SK-N-SH (cell line): Measurements from ENCODE around the gene NEGR1. TPM values are rescaled to one million over a fixed set of nuclear protein-coding genes. Genes with fewer than 3 reads are reported as not detected.

Source experiments
- CTCF ChIA-PET: fragments of 300-600, 350-600 bp; formaldehyde crosslinking; extraction: SDS; loops from one replicate; lab custom pipeline; 2021; lab: Yijun Ruan, JAX
- POLR2A ChIA-PET: fragments of 350-600 bp; sonication (Branson Sonifier 250); formaldehyde crosslinking; extraction: SDS; loops from one replicate; lab custom pipeline; 2020; ENCODE audit warnings: antibody characterized with exemption, inconsistent platforms; lab: Yijun Ruan, JAX
- DNase-seq: peaks from one replicate; pipeline ENCODE4 v3.0.0; 2012
- H2AFZ ChIP-seq: fragments of 200-600 bp; sonication (generic); 2 replicates; pipeline ENCODE4 v1.8.1; 2016; ENCODE audit warnings: antibody characterized with exemption, mild to moderate bottlenecking, low read depth
- H3F3A ChIP-seq: fragments of 200-600 bp; sonication (generic); replicated peaks from 2 replicates; pipeline ENCODE3; 2016; ENCODE audit warnings: antibody characterized with exemption, mild to moderate bottlenecking; ENCODE audit not compliant: insufficient read depth
- H3K27ac ChIP-seq, 2 experiments: fragments of 200-500 bp in 1 of 2; fragments of 200-600 bp in 1 of 2; sonication (Bioruptor generic) in 1 of 2; sonication (generic), shearing (Covaris generic) in 1 of 2; 2 replicates each; pipeline versions ENCODE4 v1.5.1 to v1.6.1; 2014 to 2016; ENCODE audit warnings: low read depth in 2 of 2, inconsistent platforms in 1 of 2, low read length in 1 of 2, mild to moderate bottlenecking in 1 of 2, mixed read lengths in 1 of 2
- H3K27me3 ChIP-seq: fragments of 200-600 bp; sonication (generic), shearing (Covaris generic); 2 replicates; pipeline ENCODE4 v1.6.1; 2016; ENCODE audit warnings: mixed run types; ENCODE audit not compliant: insufficient read depth
- H3K36me3 ChIP-seq, 2 experiments: fragments of 200-500 bp in 1 of 2; fragments of 200-600 bp in 1 of 2; sonication (Bioruptor generic) in 1 of 2; sonication (generic) in 1 of 2; replicated peaks in 1 of 2; 2 replicates each; pipeline versions ENCODE3 to v1.5.1; 2014 to 2016; ENCODE audit warnings: low read length in 1 of 2, mild to moderate bottlenecking in 1 of 2; ENCODE audit not compliant: insufficient read depth in 2 of 2, control insufficient read depth in 1 of 2
- H3K4me1 ChIP-seq, 2 experiments: fragments of 200-500 bp in 1 of 2; fragments of 200-600 bp in 1 of 2; sonication (Bioruptor generic) in 1 of 2; sonication (generic), shearing (Covaris generic) in 1 of 2; 2 replicates each; pipeline versions ENCODE4 v1.5.1 to v1.6.1; 2014 to 2016; ENCODE audit warnings: low read depth in 1 of 2, low read length in 1 of 2, mixed run types in 1 of 2; ENCODE audit not compliant: insufficient read depth in 2 of 2, control insufficient read depth in 1 of 2
- H3K4me2 ChIP-seq: fragments of 200-600 bp; sonication (generic), shearing (Covaris generic); 2 replicates; pipeline ENCODE4 v1.6.1; 2017; ENCODE audit warnings: mixed run types
- H3K4me3 ChIP-seq, 2 experiments: fragments of 200-500 bp in 1 of 2; fragments of 200-600 bp in 1 of 2; sonication (Bioruptor generic) in 1 of 2; sonication (generic), shearing (Covaris generic) in 1 of 2; 2 replicates each; pipeline versions ENCODE4 v1.5.1 to v1.8.1; 2014 to 2016; ENCODE audit warnings: low read depth in 2 of 2, inconsistent platforms in 1 of 2, low read length in 1 of 2, mild to moderate bottlenecking in 1 of 2, mixed read lengths in 1 of 2, moderate library complexity in 1 of 2
- H3K79me2 ChIP-seq: fragments of 200-600 bp; sonication (generic); 2 replicates; pipeline ENCODE4 v1.8.1; 2017; ENCODE audit warnings: mild to moderate bottlenecking; ENCODE audit not compliant: insufficient read depth
- H3K9ac ChIP-seq: fragments of 200-600 bp; sonication (generic); 2 replicates; pipeline ENCODE4 v1.6.1; 2017; ENCODE audit warnings: mixed run types
- H3K9me2 ChIP-seq: fragments of 200-600 bp; sonication (generic); 2 replicates; pipeline ENCODE4 v1.6.1; 2017; ENCODE audit warnings: mixed run types
- H3K9me3 ChIP-seq: fragments of 200-600 bp; sonication (generic); 2 replicates; pipeline ENCODE4 v1.6.1; 2017; ENCODE audit warnings: mixed run types, mild to moderate bottlenecking, moderate library complexity
- H4K20me1 ChIP-seq: fragments of 200-600 bp; sonication (generic); 2 replicates; pipeline ENCODE4 v1.6.1; 2017; ENCODE audit warnings: mild to moderate bottlenecking, mixed run types; ENCODE audit not compliant: insufficient read depth
- CHD2 ChIP-seq: fragments of 150-350 bp; IDR thresholded peaks from 2 replicates; pipeline ENCODE4 v1.6.1; 2018; ENCODE audit warnings: low read length; ENCODE audit not compliant: partially characterized antibody
- CTCF ChIP-seq: fragments of 200-600 bp; sonication (generic); IDR thresholded peaks from 2 replicates; pipeline ENCODE4 v1.6.1; 2017; ENCODE audit warnings: antibody characterized with exemption, mild to moderate bottlenecking, moderate library complexity
- EP300 ChIP-seq, 2 experiments: IDR thresholded peaks; 2 replicates each; pipeline versions ENCODE4 v1.4.0 to v1.6.1; 2012; ENCODE audit warnings: borderline replicate concordance in 1 of 2, low read depth in 1 of 2, low read length in 1 of 2
- EZH2phosphoT487 ChIP-seq: fragments of 200-600 bp; sonication (generic); IDR thresholded peaks from 2 replicates; pipeline ENCODE4 v1.6.1; 2017; ENCODE audit warnings: low read depth, mixed run types, mild to moderate bottlenecking, antibody characterized with exemption, moderate library complexity, borderline replicate concordance
- FOSL2 ChIP-seq: IDR thresholded peaks from 2 replicates; pipeline ENCODE4 v1.4.0; 2012; ENCODE audit warnings: low read depth, mild to moderate bottlenecking, moderate library complexity, borderline replicate concordance
- FOXJ3 ChIP-seq: sonication (generic); formaldehyde crosslinking; IDR thresholded peaks from 2 replicates; pipeline ENCODE4 v1.5.1; 2020; ENCODE audit warnings: mild to moderate bottlenecking, missing genetic modification reagents
- FOXM1 ChIP-seq: IDR thresholded peaks from 2 replicates; pipeline ENCODE4 v1.4.0; 2012; ENCODE audit warnings: low read depth, mild to moderate bottlenecking
- GATA2 ChIP-seq: sonication (generic); formaldehyde crosslinking; IDR thresholded peaks from 2 replicates; pipeline ENCODE4 v1.5.0; 2020; ENCODE audit warnings: mild to moderate bottlenecking, missing genetic modification reagents
- IRF3 ChIP-seq: fragments of 150-350 bp; IDR thresholded peaks from 2 replicates; pipeline ENCODE4 v1.6.1; 2016; ENCODE audit warnings: mild to moderate bottlenecking, low read depth, low read length
- JUND ChIP-seq: IDR thresholded peaks from 2 replicates; pipeline ENCODE4 v1.4.0; 2012
- MAX ChIP-seq: IDR thresholded peaks from 2 replicates; pipeline ENCODE4 v1.4.0; 2012; ENCODE audit warnings: low read depth
- MEF2A ChIP-seq: IDR thresholded peaks from 2 replicates; pipeline ENCODE4 v1.4.0; 2012; ENCODE audit warnings: low read depth, borderline replicate concordance
- NFIC ChIP-seq: IDR thresholded peaks from 2 replicates; pipeline ENCODE4 v1.4.0; 2012; ENCODE audit warnings: borderline replicate concordance
- PBX3 ChIP-seq: IDR thresholded peaks from 2 replicates; pipeline ENCODE4; 2012
- RAD21 ChIP-seq: IDR thresholded peaks from 2 replicates; pipeline ENCODE4 v1.6.1; 2012; ENCODE audit warnings: mild to moderate bottlenecking, low read length
- RCOR1 ChIP-seq: fragments of 150-350 bp; IDR thresholded peaks from 2 replicates; pipeline ENCODE4 v1.6.1; 2017; ENCODE audit warnings: antibody characterized with exemption, low read length
- RFX5 ChIP-seq: IDR thresholded peaks from 2 replicates; pipeline ENCODE4 v1.6.1; 2012; ENCODE audit warnings: mild to moderate bottlenecking, improper control_type of control experiment, low read length
- RXRA ChIP-seq: IDR thresholded peaks from 2 replicates; pipeline ENCODE4 v1.4.0; 2012; ENCODE audit warnings: low read depth, mild to moderate bottlenecking, borderline replicate concordance
- SIN3A ChIP-seq: IDR thresholded peaks from 2 replicates; pipeline ENCODE4 v1.6.1; 2012; ENCODE audit warnings: low read depth, mild to moderate bottlenecking, low read length, moderate library complexity, borderline replicate concordance
- SMC3 ChIP-seq: IDR thresholded peaks from 2 replicates; pipeline ENCODE4 v1.6.1; 2012; ENCODE audit warnings: low read depth, low read length, improper control_type of control experiment
- TAF1 ChIP-seq: IDR thresholded peaks from 2 replicates; pipeline ENCODE4 v1.6.1; 2012; ENCODE audit warnings: low read depth, mild to moderate bottlenecking, low read length, moderate library complexity, borderline replicate concordance
- TCF12 ChIP-seq: IDR thresholded peaks from 2 replicates; pipeline ENCODE4 v1.4.0; 2012
- TEAD4 ChIP-seq: IDR thresholded peaks from 2 replicates; pipeline ENCODE4 v1.4.0; 2012; ENCODE audit warnings: mild to moderate bottlenecking, borderline replicate concordance; ENCODE audit not compliant: insufficient read depth
- USF1 ChIP-seq: IDR thresholded peaks from 2 replicates; pipeline ENCODE4 v1.4.0; 2012; ENCODE audit warnings: low read depth, borderline replicate concordance
- YY1 ChIP-seq: IDR thresholded peaks from 2 replicates; pipeline ENCODE4 v1.4.0; 2012; ENCODE audit warnings: low read depth, mild to moderate bottlenecking
- ZBTB33 ChIP-seq: IDR thresholded peaks from 2 replicates; pipeline ENCODE4 v1.4.0; 2012; ENCODE audit warnings: low read depth, borderline replicate concordance
- WGBS: methylation state at CpG from one replicate; pipeline ENCODE4 v1.1.6; 2017; ENCODE audit warnings: low lambda C conversion rate; 5-methylcytosine and 5-hydroxymethylcytosine counted together
- polyA plus RNA-seq, 3 experiments: library from polyadenylated mRNA; depleted of rRNA; stranded (reverse); fragments of >200 nt; gene quantifications; 2 replicates each; pipeline ENCODE4 v1.2.3, GENCODE V29; 2012

NEGR1 gene
- polyA plus RNA-seq, 1 of the 3 experiments (the other 2 are of a cell fraction), result 0.21 TPM

- ChIA-PET CTCF (interaction anchor here (0.7 to 2.5 kb wide), 11 partner anchors 12 to 1390 kb away, joined by 3 to 7 read pairs (median 4); no protein-coding TSS in a partner anchor), POLR2A (no interaction called here)
- TF ChIP-seq FOXJ3 (CRISPR knock-in tag) (no peak), ZBTB33 (no peak), CHD2 (no peak), EP300 (IDR thresholded peaks at IDR 0.05; ENCODE audit: borderline replicate concordance in 1 of 2, low read depth in 1 of 2, low read length in 1 of 2) (peak in 1 of 2 experiments; percentile 82; a peak in 2 of 4 replicates), IRF3 (no peak), CTCF (peak; percentile 35; the same call in 1 of the 2 replicates), SIN3A (no peak), PBX3 (0 out of 2 replicates have a peak, but pooled peaks have one; percentile 11), EZH2phosphoT487 (no peak), RFX5 (no peak), FOXM1 (no peak), TAF1 (no peak; the same call in none of the 2 replicates), USF1 (no peak), MAX (no peak), TCF12 (peak; percentile 60), RXRA (no peak), SMC3 (peak; percentile 28; the same call in 1 of the 2 replicates), NFIC (peak; percentile 67), JUND (peak; percentile 76), RCOR1 (no peak), GATA2 (CRISPR knock-in tag) (peak; percentile 61), RAD21 (peak; percentile 67), FOSL2 (peak; percentile 58), TEAD4 (peak; percentile 84; the same call in 1 of the 2 replicates), MEF2A (no peak), YY1 (no peak)
- H3K79me2 ChIP-seq, result no peaks in the 10 kb centered on the region; the same call in 1 of the 2 replicates
- peak overlapping the region; percentile 95 to 96 for H3K27ac ChIP-seq
- H3K4me3 ChIP-seq, result peak overlapping the region; percentile 65 to 91
- H3K4me1 ChIP-seq, result peaks cover 5 to 9% of the 10 kb centered on the region in 2 experiments
- peak overlapping the region; percentile 97 for H3K9ac ChIP-seq
- H3F3A ChIP-seq, result peaks cover 32% of the 10 kb centered on the region
- H3K9me2 ChIP-seq, result no peaks in the 10 kb centered on the region
- no peaks in the 10 kb centered on the region for H3K36me3 ChIP-seq
- DNase-seq, result peak; percentile 51
- no peaks in the 10 kb centered on the region for H3K9me3 ChIP-seq
- H3K27me3 ChIP-seq, result no peaks in the 10 kb centered on the region
- H2AFZ ChIP-seq, result peak overlapping the region; percentile 99
- peak overlapping the region; percentile 94 for H3K4me2 ChIP-seq
- WGBS, result 0% methylated on average over 23 of the region's 24 CpGs
- H4K20me1 ChIP-seq, result no peaks in the 10 kb centered on the region
Observed at GRCh38 chr1:72284348-72285073, 2.2 kb upstream of the NEGR1 start.
